SW 1271 (cell line): ENCODE results near the gene SALL2.
"Not testable (repeated sequence)": the region's sequence is repeated elsewhere in the genome, so short reads cannot be mapped to it uniquely, and the experiment has no call there.

Source experiments
- DNase-seq, 2 experiments: peaks; one replicate each; lab custom pipeline; 2025; lab: John Stamatoyannopoulos, UW

The SALL2 gene

DNA sequence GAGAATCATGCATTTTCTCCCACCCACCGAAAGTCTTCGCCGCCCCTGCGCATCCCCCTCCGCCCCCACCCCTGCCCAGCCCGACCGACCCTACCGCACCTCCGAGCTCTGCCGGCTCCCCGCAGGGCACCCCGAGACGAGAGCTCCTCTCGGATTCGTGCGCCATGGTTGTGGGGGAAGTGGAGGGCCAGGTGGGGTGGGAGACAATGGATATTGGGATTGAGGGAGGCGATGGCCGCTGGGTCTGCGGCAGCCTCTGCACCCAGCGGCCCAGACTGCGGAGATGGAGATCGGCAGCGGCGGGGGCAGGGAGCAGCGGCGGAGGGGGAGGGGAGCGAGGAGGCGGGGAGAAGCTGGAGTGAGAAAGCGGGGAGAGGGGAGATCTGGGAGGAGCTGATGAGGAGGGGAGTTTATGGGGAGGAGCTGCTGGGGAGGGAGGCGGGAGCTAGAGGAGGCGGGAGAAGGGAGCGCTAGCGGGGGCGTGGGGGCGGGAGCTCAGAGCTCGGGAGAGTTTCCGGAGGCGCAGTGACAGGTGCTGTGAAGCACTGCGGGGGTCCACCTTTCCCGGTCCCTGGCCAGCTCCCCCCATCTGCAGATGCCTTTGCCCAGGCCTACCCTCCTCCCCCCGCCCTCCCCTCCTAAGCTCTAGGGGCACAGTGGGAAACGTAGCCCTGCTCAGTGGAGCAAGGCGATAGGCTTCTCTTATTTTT lies at the start of gene SALL2:
Gene SALL2, minus strand, starts transcription at position 385 of the 710 bp plus-strand sequence. Its CDS starts 219 bp downstream, at position 166.
- peak in 1 of 2 experiments; percentile 17 for DNase-seq

GRCh38 chr14:21575661-21576060 lies 49.5 kb upstream of the SALL2 start:
- no peak for DNase-seq

GRCh38 chr14:21572604-21573003 lies 46.5 kb upstream of the SALL2 start:
- DNase-seq = no peak

DNA sequence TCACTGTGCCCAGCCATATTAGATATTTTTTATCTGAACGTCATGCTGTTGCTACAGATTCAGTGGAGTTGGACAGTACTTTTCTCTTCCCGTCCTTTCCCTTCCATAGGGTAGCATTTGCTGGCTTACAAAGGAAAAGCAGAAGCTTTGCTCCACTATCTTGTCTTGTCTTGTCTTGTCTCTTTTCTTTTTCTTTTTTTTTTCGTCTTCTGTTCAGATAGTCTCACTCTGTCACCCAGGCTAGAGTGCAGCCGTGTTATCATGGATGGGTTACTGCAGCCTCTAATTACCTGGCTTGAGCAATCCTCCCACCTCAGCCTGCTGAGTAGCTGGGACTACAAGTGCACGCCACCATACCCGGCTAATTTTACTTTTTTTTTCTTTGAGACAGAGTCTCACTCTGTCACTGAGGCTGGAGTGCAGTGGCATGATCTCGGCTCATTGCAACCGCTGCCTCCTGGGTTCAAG lies 32.6 kb upstream of the SALL2 start:
- DNase-seq = no peak

- DNase-seq = peak; percentile 26 to 88
Measured at GRCh38 chr14:21557084-21557901, 31.1 kb upstream of the SALL2 start.

GRCh38 chr14:21556378-21557083 lies 30.4 kb upstream of the SALL2 start:
- no peak for DNase-seq

GRCh38 chr14:21553266-21553665 lies 27.1 kb upstream of the SALL2 start:
- DNase-seq = no peak

GRCh38 chr14:21544588-21544987 lies 18.4 kb upstream of the SALL2 start:
- DNase-seq = not testable (repeated sequence)

DNA sequence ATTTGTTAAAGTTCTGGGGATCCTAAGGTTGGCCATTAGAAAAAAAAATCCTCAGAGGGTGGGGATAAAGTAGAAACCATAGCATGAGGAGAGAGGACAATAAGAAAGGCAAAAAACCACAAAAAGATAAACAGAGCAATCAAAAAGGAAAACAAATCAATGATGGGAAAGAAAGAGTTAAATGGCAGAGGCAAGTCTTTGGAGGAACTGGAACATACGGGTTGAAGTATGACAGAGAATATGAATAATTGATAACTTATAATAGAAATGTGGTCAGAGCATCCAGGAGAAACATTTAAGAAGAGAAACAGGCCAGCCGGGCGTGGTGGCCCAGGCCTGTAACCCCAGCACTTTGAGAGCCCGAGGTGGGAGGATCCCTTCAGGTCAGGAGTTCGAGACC lies 17.8 kb upstream of the SALL2 start:
- no peak for DNase-seq

- no peak for DNase-seq
Measured at GRCh38 chr14:21543521-21543960, 17.4 kb upstream of the SALL2 start.

DNA sequence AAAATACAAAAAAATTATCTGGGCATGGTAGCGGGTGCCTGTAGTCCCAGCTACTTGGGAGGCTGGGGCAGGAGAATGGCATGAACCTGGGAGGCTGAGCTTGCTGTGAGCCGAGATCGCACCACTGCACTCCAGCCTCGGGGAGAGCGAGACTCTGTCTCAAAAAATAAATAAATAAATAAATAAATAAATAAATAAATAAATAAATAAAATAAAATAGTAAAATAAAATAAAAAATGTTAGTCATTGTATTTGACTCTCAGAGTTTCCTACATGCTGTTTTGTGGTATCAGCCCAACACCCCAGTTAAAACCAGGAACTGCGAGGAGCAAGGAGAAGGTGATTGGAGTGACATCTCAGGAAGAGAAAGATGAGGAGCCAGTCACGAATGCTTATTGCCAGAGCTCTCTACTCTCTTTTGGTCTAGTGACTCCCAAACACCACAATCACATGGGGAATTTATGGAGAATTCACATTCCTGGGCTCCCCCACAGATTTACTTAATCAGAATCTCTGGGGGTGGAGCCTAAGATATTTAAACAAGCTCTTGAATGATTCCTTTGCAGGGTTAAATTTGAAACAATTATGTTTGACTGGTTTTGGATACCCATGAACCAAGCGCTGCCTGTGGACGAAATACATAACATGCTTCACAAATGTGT lies 15.4 kb upstream of the SALL2 start:
- DNase-seq = no peak

DNA sequence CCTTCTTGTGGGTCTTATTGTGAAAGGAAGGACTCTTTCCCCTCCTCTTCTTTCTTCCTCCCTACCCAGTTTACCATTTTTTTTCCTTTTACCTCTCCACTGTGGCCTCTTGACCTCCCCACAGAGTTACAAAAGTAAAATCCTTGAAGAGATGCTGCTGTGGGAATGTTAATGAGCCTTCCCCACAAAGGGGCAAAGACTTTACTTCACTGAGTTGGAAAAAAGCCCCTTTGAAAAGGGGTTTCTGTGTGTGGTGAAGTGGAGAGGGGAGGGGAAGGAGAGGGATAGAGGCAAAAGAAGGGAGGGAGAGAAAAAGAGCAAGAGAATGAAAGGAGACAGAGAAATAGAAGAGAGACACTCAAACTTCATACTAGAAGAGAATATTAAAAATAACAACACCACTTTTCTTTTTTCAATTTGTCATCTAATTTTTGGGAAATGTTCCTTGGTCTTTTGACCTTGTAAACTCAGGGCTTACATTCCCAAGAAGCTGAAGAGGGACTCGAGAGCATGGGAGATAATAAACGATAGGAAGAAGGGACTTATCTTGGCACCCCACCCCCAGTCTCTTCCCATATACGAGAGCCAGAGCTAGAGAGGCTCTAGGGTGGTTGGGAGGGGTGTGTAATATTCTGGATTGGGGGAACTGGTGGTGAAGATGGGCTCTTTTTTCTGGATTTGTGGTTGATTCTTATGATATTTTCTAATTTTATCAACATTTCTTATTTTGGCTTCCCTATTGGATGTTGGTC lies 13.2 kb upstream of the SALL2 start:
- no peak for DNase-seq

- DNase-seq = no peak
Measured at GRCh38 chr14:21537090-21537424, 10.9 kb upstream of the SALL2 start.

GRCh38 chr14:21536418-21537089 lies 10.4 kb upstream of the SALL2 start:
- DNase-seq = no peak

GRCh38 chr14:21535545-21536417 lies 9.6 kb upstream of the SALL2 start:
- no peak for DNase-seq

DNA sequence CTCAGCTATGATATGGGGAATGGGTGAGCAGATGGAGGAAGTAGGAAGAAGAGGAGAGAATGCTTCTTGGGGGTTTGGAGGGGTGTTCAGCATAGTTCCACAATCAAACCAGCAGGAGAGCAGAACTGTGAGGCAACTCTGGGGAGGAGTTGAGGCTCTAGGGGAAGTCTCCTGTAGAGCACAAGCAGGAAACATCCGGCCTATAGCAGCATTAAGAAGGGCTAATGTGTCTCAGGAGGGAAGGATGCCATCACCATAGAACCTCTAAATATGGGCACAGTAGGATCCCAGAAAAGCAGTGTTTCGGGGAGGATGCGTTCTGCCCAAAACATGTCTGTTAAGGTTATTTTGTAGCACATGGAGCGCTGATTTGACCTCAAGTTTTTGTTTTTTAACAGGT lies 8.4 kb upstream of the SALL2 start:
- DNase-seq = no peak

DNA sequence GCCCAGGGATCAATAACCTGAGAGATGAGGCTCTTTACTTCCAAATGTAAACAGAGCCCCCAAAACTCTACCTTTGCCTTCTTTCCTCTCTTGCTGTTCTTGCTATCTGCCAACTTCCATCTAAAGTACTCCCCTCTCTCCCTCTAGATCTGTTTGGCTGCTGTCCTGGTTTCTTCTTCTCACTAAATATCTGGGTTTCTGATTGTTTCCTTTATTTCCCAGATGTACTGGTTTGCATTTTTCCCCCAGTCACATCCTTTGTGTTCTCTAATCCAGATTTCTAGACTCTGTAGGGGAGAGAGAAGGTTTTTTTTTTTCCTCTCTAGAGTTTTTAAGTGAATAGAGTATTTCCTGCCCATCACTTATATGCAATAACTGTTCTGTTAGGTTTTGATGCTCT lies 7.1 kb upstream of the SALL2 start:
- no peak for DNase-seq

GRCh38 chr14:21529515-21529914 lies 3.4 kb upstream of the SALL2 start:
- DNase-seq = no peak

DNA sequence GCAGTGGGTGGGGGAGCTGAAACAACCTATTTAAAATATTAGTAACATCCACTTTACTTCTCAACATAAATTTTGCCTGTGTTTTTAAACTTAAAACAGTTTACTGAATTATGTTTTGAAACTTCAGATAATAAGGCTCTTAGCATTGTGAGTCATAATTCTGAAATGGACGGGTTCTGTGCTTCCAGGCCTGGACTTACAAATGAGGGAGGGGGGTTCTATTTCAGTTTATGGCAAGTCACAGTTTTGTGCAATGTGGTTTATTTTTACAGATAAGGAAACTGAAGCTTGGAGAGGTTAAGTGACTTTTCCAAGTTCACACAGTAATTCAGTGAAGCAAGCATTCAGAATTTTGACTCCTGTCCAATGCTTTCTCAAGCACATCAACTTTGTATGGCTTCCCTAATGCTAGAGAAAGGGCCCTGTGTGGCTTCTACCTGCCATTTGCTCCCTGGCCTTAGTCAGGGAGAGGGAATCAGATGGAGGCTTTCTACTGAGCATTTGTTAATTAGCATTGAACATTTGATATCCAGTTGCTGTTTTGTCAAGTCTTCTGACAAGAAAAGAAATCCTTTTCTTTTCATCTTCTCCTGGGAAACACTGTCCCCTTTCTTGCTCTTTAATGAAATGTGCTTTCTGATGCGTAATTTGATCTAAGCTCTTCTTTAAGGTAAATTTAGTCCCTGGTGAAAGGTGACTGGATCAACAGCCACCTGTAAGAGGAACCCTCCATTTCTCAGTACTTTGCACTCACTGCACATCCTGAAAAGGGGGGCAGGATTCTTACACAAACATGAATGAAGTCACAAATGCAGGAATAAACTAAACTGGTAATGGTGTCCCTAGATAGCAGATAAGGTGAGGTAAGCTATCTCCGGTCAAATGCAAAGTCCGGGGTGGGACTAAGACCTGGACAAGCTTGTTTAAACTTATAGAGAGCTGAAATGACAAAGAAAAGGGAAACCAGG lies 2.5 kb upstream of the SALL2 start:
- no peak for DNase-seq
